OCI-LY3 (cell line): ENCODE results near the gene ASB5.

Experiments used
- CTCF ChIP-seq: fragments of 200-600, 300-600 bp; sonication (generic); IDR thresholded peaks from 2 replicates; pipeline ENCODE4 v1.5.1; 2014; ENCODE audit warnings: antibody characterized with exemption, low read length, low read depth
- EZH2phosphoT487 ChIP-seq: fragments of 200-600 bp; shearing (Covaris generic); IDR thresholded peaks from 2 replicates; pipeline ENCODE4 v1.6.1; 2018; ENCODE audit warnings: antibody characterized with exemption, mixed run types, low read depth

DNA sequence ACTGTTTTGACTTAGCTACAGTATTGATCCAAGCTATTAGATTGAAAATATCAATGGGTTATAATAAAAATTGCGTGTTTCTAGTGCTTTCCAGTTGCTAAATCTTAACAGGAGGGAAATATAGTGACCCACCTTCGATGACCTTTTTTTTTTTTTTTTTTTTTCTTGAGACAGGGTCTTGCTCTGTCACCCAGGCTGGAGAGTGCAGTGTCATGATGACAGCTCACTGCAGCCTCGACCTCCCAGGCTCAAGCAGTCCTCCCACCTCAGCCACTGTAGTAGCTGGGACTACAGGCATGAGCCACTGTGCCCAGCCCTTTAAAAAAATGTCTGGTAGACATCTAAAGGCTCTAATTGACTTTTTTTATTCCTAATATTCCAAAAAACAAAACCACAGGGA lies 3.8 kb upstream of the ASB5 start:
- TF ChIP-seq CTCF (no peak), EZH2phosphoT487 (no peak)
